ENCODE measurements around the gene CCDC33.

GRCh38 chr15:74240002-74240568 is 4.0 kb downstream of the CCDC33 start:
- no peak for TF ChIP-seq PATZ1 (CRISPR knock-in tag; IDR thresholded peaks at IDR 0.05; ENCODE audit: borderline replicate concordance)
- no peak for TF ChIP-seq TOX (CRISPR knock-in tag; IDR thresholded peaks at IDR 0.05; ENCODE audit: borderline replicate concordance)
- no peak for TF ChIP-seq PPARA (CRISPR knock-in tag; IDR thresholded peaks at IDR 0.05; ENCODE audit: borderline replicate concordance)
- TF ChIP-seq ARNTL (CRISPR knock-in tag; IDR thresholded peaks at IDR 0.05; ENCODE audit: borderline replicate concordance, low read depth), result no peak
- no peak for TF ChIP-seq CSRNP3 (CRISPR knock-in tag; IDR thresholded peaks at IDR 0.05)

Data from SK-N-SH treated with all-trans-retinoic acid at 6 μM for 48 hours (cell line).